ENCODE data around the gene SALL3.

- TF ChIP-seq CTCF (conservative IDR thresholded peaks at IDR 0.05) = no peak
- TF ChIP-seq ZFX (IDR thresholded peaks at IDR 0.05) = no peak
Measured at GRCh38 chr18:78993014-78993926, 13.7 kb downstream of the SALL3 start.

All from C4-2B (cell line).